GM12878 (cell line): ENCODE measurements around the gene MUC5B. TPM values are rescaled to one million over a fixed set of nuclear protein-coding genes. Genes with fewer than 3 reads are reported as not detected.

Source experiments
- BACH1 ChIP-seq: fragments of 450-650 bp; IDR thresholded peaks from 2 replicates; pipeline ENCODE4 v1.6.1; 2017; ENCODE audit warnings: mild to moderate bottlenecking, borderline replicate concordance
- BMI1 ChIP-seq: fragments of 450-650 bp; IDR thresholded peaks from 2 replicates; pipeline ENCODE4 v1.6.1; 2016; ENCODE audit warnings: mild to moderate bottlenecking, moderate library complexity, borderline replicate concordance
- CBFB ChIP-seq: IDR thresholded peaks from 2 replicates; pipeline ENCODE4 v1.6.1; 2016; ENCODE audit warnings: antibody characterized with exemption, low read depth
- EGR1 ChIP-seq, 2 experiments: IDR thresholded peaks; 1 replicate in 1 of 2; 2 replicates in 1 of 2; pipeline ENCODE4 v1.6.1; 2011 to 2012; ENCODE audit warnings: low read depth in 2 of 2, low read length in 2 of 2, borderline replicate concordance in 1 of 2, mild to moderate bottlenecking in 1 of 2, moderate library complexity in 1 of 2
- ESRRA ChIP-seq: IDR thresholded peaks from 2 replicates; pipeline ENCODE4 v1.6.1; 2012; ENCODE audit warnings: mild to moderate bottlenecking, low read length, improper control_type of control experiment
- GABPA ChIP-seq: IDR thresholded peaks from 2 replicates; pipeline ENCODE4 v1.6.1; 2014; ENCODE audit warnings: antibody characterized with exemption, low read depth, mild to moderate bottlenecking, inconsistent platforms
- HDAC6 ChIP-seq: fragments of 200-600 bp; sonication (generic); IDR thresholded peaks from one replicate; pipeline ENCODE4 v1.8.0; 2017; ENCODE audit warnings: antibody characterized with exemption; ENCODE audit not compliant: unreplicated experiment
- JUND ChIP-seq: IDR thresholded peaks from 2 replicates; pipeline ENCODE4 v1.6.1; 2012; ENCODE audit warnings: low read depth, mild to moderate bottlenecking, low read length, improper control_type of control experiment, moderate library complexity
- KLF5 ChIP-seq: fragments of 450-650 bp; IDR thresholded peaks from 2 replicates; pipeline ENCODE4 v1.6.1; 2014; ENCODE audit warnings: mild to moderate bottlenecking; ENCODE audit not compliant: partially characterized antibody
- MXI1 ChIP-seq: fragments of 150-350 bp; IDR thresholded peaks from 2 replicates; pipeline ENCODE4 v1.6.1; 2011; ENCODE audit warnings: low read depth, mild to moderate bottlenecking, inconsistent platforms, low read length, improper control_type of control experiment
- NR2F1 ChIP-seq: fragments of 450-650 bp; conservative IDR thresholded peaks from 2 replicates; pipeline ENCODE4 v1.6.1; 2017; ENCODE audit warnings: mild to moderate bottlenecking
- NRF1 ChIP-seq: conservative IDR thresholded peaks from 2 replicates; pipeline ENCODE4 v1.6.1; 2011; ENCODE audit warnings: mild to moderate bottlenecking, low read depth, low read length, improper control_type of control experiment
- POLR2AphosphoS2 ChIP-seq: IDR thresholded peaks from 2 replicates; pipeline ENCODE4 v1.6.1; 2011; ENCODE audit warnings: low read depth, mild to moderate bottlenecking, low read length, improper control_type of control experiment, moderate library complexity
- RB1 ChIP-seq: fragments of 450-650 bp; formaldehyde crosslinking; IDR thresholded peaks from 2 replicates; pipeline ENCODE4 v1.6.1; 2017; ENCODE audit warnings: mild to moderate bottlenecking, borderline replicate concordance
- RELA ChIP-seq: fragments of 450-650 bp; IDR thresholded peaks from 2 replicates; pipeline ENCODE4 v1.8.0; 2014; ENCODE audit warnings: borderline replicate concordance; ENCODE audit not compliant: partially characterized antibody
- SRF ChIP-seq, 2 experiments: IDR thresholded peaks; 2 replicates each; pipeline ENCODE4 v1.6.1; 2011; ENCODE audit warnings: low read depth in 2 of 2, low read length in 2 of 2, mild to moderate bottlenecking in 1 of 2, moderate library complexity in 1 of 2
- ZNF24 ChIP-seq: fragments of 450-650 bp; IDR thresholded peaks from 2 replicates; pipeline ENCODE4 v1.6.1; 2017; ENCODE audit warnings: antibody characterized with exemption, mild to moderate bottlenecking
- ZNF622 ChIP-seq: fragments of 450-650 bp; IDR thresholded peaks from 2 replicates; pipeline ENCODE4 v1.6.1; 2017; ENCODE audit warnings: mild to moderate bottlenecking, inconsistent platforms
- polyA plus RNA-seq, 11 experiments: library from polyadenylated mRNA; depleted of rRNA in 4 of 11; unstranded in 6 of 11; stranded (reverse) in 5 of 11; fragments of >200 nt; fragmentation: Nextera tagmentation in 4 of 11; fragmentation: Illumina TruSeq in 1 of 11; extraction: Ambion mirVana in 4 of 11; extraction: Trizol in 1 of 11; gene quantifications; 1 replicate in 1 of 11; 2 replicates in 10 of 11; pipeline versions ENCODE4 v1.2.1 to v1.2.3, GENCODE V29; 2011 to 2016; ENCODE audit warnings: inconsistent platforms in 2 of 11, missing spikeins in 2 of 11, low read depth in 1 of 11
- total RNA-seq, 4 experiments: library from RNA; depleted of rRNA in 3 of 4; stranded (reverse); fragments of >200 nt in 3 of 4; fragmentation: Illumina TruSeq in 1 of 4; extraction: Trizol in 1 of 4; gene quantifications; 2 replicates each; pipeline versions ENCODE4 v1.2.1 to v1.2.3, GENCODE V29; 2013 to 2021
- TF ChIP-seq, protein P1 (sequence below): fragments of 450-650 bp; formaldehyde crosslinking; IDR thresholded peaks from 2 replicates; pipeline ENCODE4 v1.4.0; 2020; ENCODE audit warnings: mild to moderate bottlenecking, moderate library complexity
- TF ChIP-seq, protein P2 (sequence below): IDR thresholded peaks from 2 replicates; pipeline ENCODE4 v1.6.1; 2011; ENCODE audit warnings: mild to moderate bottlenecking, low read depth, low read length, moderate library complexity; ENCODE audit not compliant: insufficient replicate concordance
- TF ChIP-seq, protein P3 (sequence below): fragments of 450-650 bp; IDR thresholded peaks from 2 replicates; pipeline ENCODE4 v1.6.1; 2017; ENCODE audit warnings: borderline replicate concordance
- TF ChIP-seq, protein P4 (sequence below): fragments of 450-650 bp; IDR thresholded peaks from 2 replicates; pipeline ENCODE4 v1.6.1; 2017; ENCODE audit warnings: low read depth, mild to moderate bottlenecking, moderate library complexity

MUC5B gene
- total and polyA plus RNA-seq, 10 of the 15 experiments (the other 5 are each of a cell fraction or from before 2014, with no cell fraction given), result 1.5 TPM; not detected in 9

DNA sequence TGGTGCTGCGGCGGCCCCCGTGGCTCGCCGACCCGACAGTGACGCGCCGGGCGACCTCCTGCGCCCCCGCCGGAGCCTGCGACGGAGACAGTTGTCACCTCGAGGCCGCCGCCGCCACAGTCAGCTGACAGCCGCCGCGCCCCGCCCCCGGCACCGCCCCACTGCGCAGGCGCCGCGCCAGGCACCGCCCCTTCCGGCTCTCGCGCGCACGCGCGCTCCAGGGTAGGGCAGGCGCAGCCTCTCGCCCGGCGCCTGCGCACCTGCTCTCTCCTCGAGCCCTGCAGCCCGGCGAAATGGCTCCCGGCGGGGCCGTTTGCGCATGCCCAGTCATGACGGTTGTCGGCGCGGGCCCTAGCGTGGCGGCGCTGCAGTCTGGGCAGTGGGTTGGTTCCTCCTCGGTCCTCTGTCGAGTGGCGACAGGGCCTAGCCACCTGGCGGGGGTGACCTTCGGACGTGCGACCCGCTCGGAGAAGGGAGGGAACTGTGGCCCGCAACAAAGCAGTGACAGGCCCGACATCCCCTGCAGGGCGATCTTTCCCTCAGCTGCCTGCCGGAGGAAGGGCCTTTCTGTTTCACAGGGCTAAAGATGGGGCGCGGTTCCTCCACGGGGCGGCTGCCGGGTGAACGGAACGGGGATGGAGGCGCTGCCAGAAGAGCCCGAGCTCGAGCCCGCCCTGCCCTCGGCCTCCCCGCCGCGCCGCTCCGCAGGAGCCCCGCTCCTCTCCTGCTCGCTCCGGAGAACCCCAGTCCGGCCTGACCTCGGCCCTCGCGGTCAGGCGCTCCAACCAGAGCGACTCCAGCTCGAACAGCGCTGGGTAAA lies 86.8 kb downstream of the MUC5B start, which contains the start of gene TOLLIP (continued):
- TF ChIP-seq, protein P1, sequence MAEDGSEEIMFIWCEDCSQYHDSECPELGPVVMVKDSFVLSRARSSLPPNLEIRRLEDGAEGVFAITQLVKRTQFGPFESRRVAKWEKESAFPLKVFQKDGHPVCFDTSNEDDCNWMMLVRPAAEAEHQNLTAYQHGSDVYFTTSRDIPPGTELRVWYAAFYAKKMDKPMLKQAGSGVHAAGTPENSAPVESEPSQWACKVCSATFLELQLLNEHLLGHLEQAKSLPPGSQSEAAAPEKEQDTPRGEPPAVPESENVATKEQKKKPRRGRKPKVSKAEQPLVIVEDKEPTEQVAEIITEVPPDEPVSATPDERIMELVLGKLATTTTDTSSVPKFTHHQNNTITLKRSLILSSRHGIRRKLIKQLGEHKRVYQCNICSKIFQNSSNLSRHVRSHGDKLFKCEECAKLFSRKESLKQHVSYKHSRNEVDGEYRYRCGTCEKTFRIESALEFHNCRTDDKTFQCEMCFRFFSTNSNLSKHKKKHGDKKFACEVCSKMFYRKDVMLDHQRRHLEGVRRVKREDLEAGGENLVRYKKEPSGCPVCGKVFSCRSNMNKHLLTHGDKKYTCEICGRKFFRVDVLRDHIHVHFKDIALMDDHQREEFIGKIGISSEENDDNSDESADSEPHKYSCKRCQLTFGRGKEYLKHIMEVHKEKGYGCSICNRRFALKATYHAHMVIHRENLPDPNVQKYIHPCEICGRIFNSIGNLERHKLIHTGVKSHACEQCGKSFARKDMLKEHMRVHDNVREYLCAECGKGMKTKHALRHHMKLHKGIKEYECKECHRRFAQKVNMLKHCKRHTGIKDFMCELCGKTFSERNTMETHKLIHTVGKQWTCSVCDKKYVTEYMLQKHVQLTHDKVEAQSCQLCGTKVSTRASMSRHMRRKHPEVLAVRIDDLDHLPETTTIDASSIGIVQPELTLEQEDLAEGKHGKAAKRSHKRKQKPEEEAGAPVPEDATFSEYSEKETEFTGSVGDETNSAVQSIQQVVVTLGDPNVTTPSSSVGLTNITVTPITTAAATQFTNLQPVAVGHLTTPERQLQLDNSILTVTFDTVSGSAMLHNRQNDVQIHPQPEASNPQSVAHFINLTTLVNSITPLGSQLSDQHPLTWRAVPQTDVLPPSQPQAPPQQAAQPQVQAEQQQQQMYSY (CRISPR knock-in tag), result no peak
- TF ChIP-seq ZNF622, result no peak
- TF ChIP-seq HDAC6, result no peak
- no peak for TF ChIP-seq BACH1
- TF ChIP-seq JUND, result no peak
- TF ChIP-seq ZNF24, result no peak
- TF ChIP-seq ESRRA, result no peak
- no peak for TF ChIP-seq SRF (IDR thresholded peaks at IDR 0.05; ENCODE audit: low read depth in 2 of 2, low read length in 2 of 2)
- TF ChIP-seq RELA, result no peak
- TF ChIP-seq, protein P2, sequence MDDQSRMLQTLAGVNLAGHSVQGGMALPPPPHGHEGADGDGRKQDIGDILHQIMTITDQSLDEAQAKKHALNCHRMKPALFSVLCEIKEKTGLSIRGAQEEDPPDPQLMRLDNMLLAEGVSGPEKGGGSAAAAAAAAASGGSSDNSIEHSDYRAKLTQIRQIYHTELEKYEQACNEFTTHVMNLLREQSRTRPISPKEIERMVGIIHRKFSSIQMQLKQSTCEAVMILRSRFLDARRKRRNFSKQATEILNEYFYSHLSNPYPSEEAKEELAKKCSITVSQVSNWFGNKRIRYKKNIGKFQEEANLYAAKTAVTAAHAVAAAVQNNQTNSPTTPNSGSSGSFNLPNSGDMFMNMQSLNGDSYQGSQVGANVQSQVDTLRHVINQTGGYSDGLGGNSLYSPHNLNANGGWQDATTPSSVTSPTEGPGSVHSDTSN, result no peak
- 0 out of 2 replicates have a peak, but pooled peaks have one; percentile 64 for TF ChIP-seq MXI1
- no peak for TF ChIP-seq KLF5
- TF ChIP-seq GABPA, result no peak
- peak in 1 of 2 experiments; percentile 11; a peak in 1 of 3 replicates for TF ChIP-seq EGR1 (IDR thresholded peaks at IDR 0.05; ENCODE audit: borderline replicate concordance in 1 of 2, low read depth in 2 of 2, low read length in 2 of 2)
- peak; percentile 99 for TF ChIP-seq NRF1
- TF ChIP-seq POLR2AphosphoS2, result peak; percentile 73
- no peak for TF ChIP-seq CBFB
- TF ChIP-seq, protein P3, sequence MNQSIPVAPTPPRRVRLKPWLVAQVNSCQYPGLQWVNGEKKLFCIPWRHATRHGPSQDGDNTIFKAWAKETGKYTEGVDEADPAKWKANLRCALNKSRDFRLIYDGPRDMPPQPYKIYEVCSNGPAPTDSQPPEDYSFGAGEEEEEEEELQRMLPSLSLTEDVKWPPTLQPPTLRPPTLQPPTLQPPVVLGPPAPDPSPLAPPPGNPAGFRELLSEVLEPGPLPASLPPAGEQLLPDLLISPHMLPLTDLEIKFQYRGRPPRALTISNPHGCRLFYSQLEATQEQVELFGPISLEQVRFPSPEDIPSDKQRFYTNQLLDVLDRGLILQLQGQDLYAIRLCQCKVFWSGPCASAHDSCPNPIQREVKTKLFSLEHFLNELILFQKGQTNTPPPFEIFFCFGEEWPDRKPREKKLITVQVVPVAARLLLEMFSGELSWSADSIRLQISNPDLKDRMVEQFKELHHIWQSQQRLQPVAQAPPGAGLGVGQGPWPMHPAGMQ, result no peak
- TF ChIP-seq, protein P4, sequence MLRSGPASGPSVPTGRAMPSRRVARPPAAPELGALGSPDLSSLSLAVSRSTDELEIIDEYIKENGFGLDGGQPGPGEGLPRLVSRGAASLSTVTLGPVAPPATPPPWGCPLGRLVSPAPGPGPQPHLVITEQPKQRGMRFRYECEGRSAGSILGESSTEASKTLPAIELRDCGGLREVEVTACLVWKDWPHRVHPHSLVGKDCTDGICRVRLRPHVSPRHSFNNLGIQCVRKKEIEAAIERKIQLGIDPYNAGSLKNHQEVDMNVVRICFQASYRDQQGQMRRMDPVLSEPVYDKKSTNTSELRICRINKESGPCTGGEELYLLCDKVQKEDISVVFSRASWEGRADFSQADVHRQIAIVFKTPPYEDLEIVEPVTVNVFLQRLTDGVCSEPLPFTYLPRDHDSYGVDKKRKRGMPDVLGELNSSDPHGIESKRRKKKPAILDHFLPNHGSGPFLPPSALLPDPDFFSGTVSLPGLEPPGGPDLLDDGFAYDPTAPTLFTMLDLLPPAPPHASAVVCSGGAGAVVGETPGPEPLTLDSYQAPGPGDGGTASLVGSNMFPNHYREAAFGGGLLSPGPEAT, result no peak
- no peak for TF ChIP-seq BMI1
- no peak for TF ChIP-seq RB1
- TF ChIP-seq NR2F1, result peak; percentile 98
